Caco-2 (cell line): ENCODE results near the gene TIMMDC1. TPM values are rescaled to one million over a fixed set of nuclear protein-coding genes. Genes with fewer than 3 reads are reported as not detected.

Source experiments
- BruUV-seq: library from RNA; stranded (reverse); fragments of 400-500 nt; replicated peaks from 2 replicates; lab custom pipeline; 2021; lab: Mats Ljungman, UMichigan
- CTCF ChIA-PET: fragments of 300-600 bp; sonication (Branson Sonifier 250); formaldehyde crosslinking; loops from one replicate; lab custom pipeline; 2022; ENCODE audit warnings: antibody characterized with exemption; lab: Charles Lee
- POLR2A ChIA-PET: fragments of 300-600 bp; sonication (Branson Sonifier 250); formaldehyde crosslinking; loops from one replicate; lab custom pipeline; 2022; ENCODE audit warnings: antibody characterized with exemption; lab: Charles Lee
- DNase-seq, 2 experiments: peaks; one replicate each; pipeline versions ENCODE4 v3.0.0 to v3.0.0-alpha.2; 2020 to 2022
- H3K27me3 ChIP-seq: replicated peaks from 2 replicates; pipeline ENCODE4 v1.6.0; 2011; ENCODE audit warnings: low read length; ENCODE audit not compliant: control insufficient read depth, insufficient read depth
- H3K36me3 ChIP-seq: 2 replicates; pipeline ENCODE4 v1.5.1; 2011; ENCODE audit warnings: low read length; ENCODE audit not compliant: control insufficient read depth, insufficient read depth
- H3K4me1 ChIP-seq: fragments of 250-450 bp; sonication (Bioruptor Pico); 2 replicates; pipeline ENCODE4 v1.5.1; 2020; ENCODE audit warnings: mild to moderate bottlenecking
- H3K4me3 ChIP-seq: 2 replicates; pipeline ENCODE4 v1.5.1; 2011; ENCODE audit warnings: low read depth, mild to moderate bottlenecking, control low read depth, low read length
- H3K9me3 ChIP-seq: fragments of 250-450 bp; sonication (Bioruptor Pico); 2 replicates; pipeline ENCODE4 v1.5.1; 2020; ENCODE audit warnings: mild to moderate bottlenecking, moderate library complexity
- H3K27ac Mint-ChIP-seq: one replicate; pipeline ENCODE4 v1.8.0; 2022; ENCODE audit warnings: mixed read lengths; ENCODE audit not compliant: unreplicated experiment
- H3K27me3 Mint-ChIP-seq: one replicate; pipeline ENCODE4 v1.8.0; 2022; ENCODE audit warnings: mixed read lengths; ENCODE audit not compliant: insufficient read depth, unreplicated experiment
- H3K36me3 Mint-ChIP-seq: one replicate; pipeline ENCODE4 v1.8.0; 2022; ENCODE audit warnings: mild to moderate bottlenecking, mixed read lengths; ENCODE audit not compliant: insufficient read depth, unreplicated experiment
- H3K4me1 Mint-ChIP-seq: one replicate; pipeline ENCODE4 v1.8.0; 2022; ENCODE audit warnings: low read depth, mixed read lengths; ENCODE audit not compliant: unreplicated experiment
- H3K4me3 Mint-ChIP-seq: one replicate; pipeline ENCODE4 v1.8.0; 2022; ENCODE audit warnings: mild to moderate bottlenecking, moderate library complexity, mixed read lengths; ENCODE audit not compliant: unreplicated experiment
- H3K9me3 Mint-ChIP-seq: one replicate; pipeline ENCODE4 v1.8.0; 2022; ENCODE audit warnings: mixed read lengths; ENCODE audit not compliant: unreplicated experiment
- CTCF ChIP-seq, 2 experiments: fragments of 200-600 bp in 1 of 2; IDR thresholded peaks; 1 replicate in 1 of 2; 2 replicates in 1 of 2; pipeline versions ENCODE4 v1.5.1 to v1.8.0; 2011 to 2022; ENCODE audit warnings: antibody characterized with exemption in 1 of 2, control low read depth in 1 of 2, inconsistent platforms in 1 of 2, low read depth in 1 of 2, low read length in 1 of 2, mild to moderate bottlenecking in 1 of 2, moderate library complexity in 1 of 2; ENCODE audit not compliant: insufficient read depth in 1 of 2, severe bottlenecking in 1 of 2, unreplicated experiment in 1 of 2
- intact Hi-C: fragments of 100-400 bp; cut with micrococcal nuclease; formaldehyde crosslinking; loops from one replicate; pipeline ENCODE4 v1.10.0; 2022; ENCODE audit not compliant: unreplicated experiment
- total RNA-seq: library from RNA; stranded (reverse); gene quantifications from 2 replicates; pipeline ENCODE4 v1.2.3, GENCODE V29; 2022

TIMMDC1 gene
- total RNA-seq, 1 experiment from 2014 or later: 66.7 TPM

GRCh38 chr3:119543147-119543546 is 44.8 kb downstream of the TIMMDC1 start:
- H3K9me3 ChIP-seq: no peaks in the 10 kb centered on the region
- Mint-ChIP-seq H3K27ac (no peak overlapping the region), H3K27me3 (no peaks in the 10 kb centered on the region), H3K36me3 (no peaks in the 10 kb centered on the region), H3K9me3 (no peaks in the 10 kb centered on the region), H3K4me3 (no peak overlapping the region), H3K4me1 (no peaks in the 10 kb centered on the region)
- H3K36me3 ChIP-seq: no peaks in the 10 kb centered on the region
- intact Hi-C loops: no loop called here
- POLR2A ChIA-PET: no interaction called here
- no peak for DNase-seq
- no peaks in the 10 kb centered on the region for H3K4me1 ChIP-seq
- CTCF ChIA-PET: no interaction called here
- no peak overlapping the region for H3K4me3 ChIP-seq
- no peak for TF ChIP-seq CTCF (IDR thresholded peaks at IDR 0.05; ENCODE audit: insufficient read depth in 1 of 2, low read depth in 1 of 2, low read length in 1 of 2, severe bottlenecking in 1 of 2, unreplicated experiment in 1 of 2)
- H3K27me3 ChIP-seq: no peaks in the 10 kb centered on the region
- BruUV-seq: no TSS peak

- no peaks in the 10 kb centered on the region for H3K36me3 Mint-ChIP-seq
- POLR2A ChIA-PET: no interaction called here
- Histone ChIP-seq H3K4me3 (no peak overlapping the region), H3K27me3 (no peaks in the 10 kb centered on the region), H3K9me3 (no peaks in the 10 kb centered on the region), H3K4me1 (no peaks in the 10 kb centered on the region), H3K36me3 (no peaks in the 10 kb centered on the region)
- H3K27ac Mint-ChIP-seq: no peak overlapping the region
- H3K27me3 Mint-ChIP-seq: no peaks in the 10 kb centered on the region
- CTCF ChIA-PET: no interaction called here
- H3K4me1 Mint-ChIP-seq: no peaks in the 10 kb centered on the region
- BruUV-seq: no TSS peak
- no peak overlapping the region for H3K4me3 Mint-ChIP-seq
- intact Hi-C loops: no loop called here
- TF ChIP-seq CTCF (IDR thresholded peaks at IDR 0.05; ENCODE audit: insufficient read depth in 1 of 2, low read depth in 1 of 2, low read length in 1 of 2, severe bottlenecking in 1 of 2, unreplicated experiment in 1 of 2): no peak
- no peaks in the 10 kb centered on the region for H3K9me3 Mint-ChIP-seq
- DNase-seq: no peak
Observed at GRCh38 chr3:119547227-119547626, 48.9 kb downstream of the TIMMDC1 start.

- H3K9me3 Mint-ChIP-seq: no peaks in the 10 kb centered on the region
Observed at GRCh38 chr3:119548341-119548740, 50.0 kb downstream of the TIMMDC1 start.

More at GRCh38 chr3:119548341-119548740, 50.0 kb downstream of the TIMMDC1 start:
- TF ChIP-seq CTCF (IDR thresholded peaks at IDR 0.05; ENCODE audit: insufficient read depth in 1 of 2, low read depth in 1 of 2, low read length in 1 of 2, severe bottlenecking in 1 of 2, unreplicated experiment in 1 of 2): no peak
- ChIA-PET POLR2A (no interaction called here), CTCF (no interaction called here)
- Mint-ChIP-seq H3K4me3 (no peak overlapping the region), H3K36me3 (no peaks in the 10 kb centered on the region), H3K27me3 (no peaks in the 10 kb centered on the region), H3K27ac (no peak overlapping the region), H3K4me1 (no peaks in the 10 kb centered on the region)
- no peaks in the 10 kb centered on the region for H3K36me3 ChIP-seq
- H3K4me3 ChIP-seq: no peak overlapping the region
- BruUV-seq: no TSS peak
- no peaks in the 10 kb centered on the region for H3K27me3 ChIP-seq
- no peak for DNase-seq
- no peaks in the 10 kb centered on the region for H3K4me1 ChIP-seq
- no peaks in the 10 kb centered on the region for H3K9me3 ChIP-seq
- intact Hi-C loops: no loop called here
